ENCODE measurements around the gene GIPC2. TPM values are rescaled to one million over a fixed set of nuclear protein-coding genes. Genes with fewer than 3 reads are reported as not detected.

GIPC2 gene
- total RNA-seq, 1 donor from 2014 or later: 2.5 TPM

GRCh38 chr1:78052685-78053405, 7.1 kb downstream of the GIPC2 start:
- no peaks in the 10 kb centered on the region for H3K36me3 ChIP-seq
- DNase-seq: no peak
- intact Hi-C loops (cut with micrococcal nuclease): no loop called here
- no peak overlapping the region for H3K4me3 ChIP-seq
- no peaks in the 10 kb centered on the region for H3K27me3 ChIP-seq (ENCODE audit: low read depth)
- TF ChIP-seq CTCF (IDR thresholded peaks at IDR 0.05; ENCODE audit: borderline replicate concordance): no peak
- H3K9me3 ChIP-seq (replicated peaks): no peaks in the 10 kb centered on the region
- H3K4me1 ChIP-seq: peaks cover 52% of the 10 kb centered on the region
- H3K27ac ChIP-seq (replicated peaks): peak overlapping the region; percentile 62

DNA sequence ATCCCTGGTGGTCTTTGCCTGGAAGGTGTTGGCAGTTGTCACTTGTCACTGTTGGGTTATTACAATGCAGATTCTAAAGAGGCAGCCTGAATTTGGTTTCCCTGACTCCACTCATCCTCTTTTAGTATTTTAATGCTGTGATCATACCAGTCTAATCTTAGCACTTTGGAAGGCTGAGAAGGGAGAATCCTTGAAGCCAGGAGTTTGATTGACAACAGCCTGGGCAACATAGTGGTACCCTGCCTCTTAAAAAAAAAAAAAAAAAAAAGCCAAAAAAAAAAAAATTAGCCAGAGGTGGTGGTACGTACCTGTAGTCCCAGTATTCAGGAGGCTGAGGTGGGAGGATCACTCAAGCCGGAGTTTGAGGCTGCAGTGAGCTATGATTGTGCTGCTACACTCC, 7.7 kb downstream of the GIPC2 start:
- no peak for DNase-seq
- Histone ChIP-seq H3K27ac (replicated peaks) (peak overlapping the region; percentile 62), H3K9me3 (replicated peaks) (no peaks in the 10 kb centered on the region), H3K27me3 (ENCODE audit: low read depth) (no peaks in the 10 kb centered on the region), H3K4me3 (no peak overlapping the region), H3K4me1 (peaks cover 45% of the 10 kb centered on the region), H3K36me3 (no peaks in the 10 kb centered on the region)
- no peak for TF ChIP-seq CTCF (IDR thresholded peaks at IDR 0.05; ENCODE audit: borderline replicate concordance)
- intact Hi-C loops (cut with micrococcal nuclease): no loop called here

GRCh38 chr1:78054559-78054958, 8.8 kb downstream of the GIPC2 start:
- DNase-seq: no peak
- intact Hi-C loops (cut with micrococcal nuclease): no loop called here
- no peak for TF ChIP-seq CTCF (IDR thresholded peaks at IDR 0.05; ENCODE audit: borderline replicate concordance)
- no peak overlapping the region for H3K4me3 ChIP-seq
- H3K4me1 ChIP-seq: peaks cover 35% of the 10 kb centered on the region
- no peak overlapping the region for H3K27ac ChIP-seq (replicated peaks)
- no peaks in the 10 kb centered on the region for H3K27me3 ChIP-seq (ENCODE audit: low read depth)
- no peaks in the 10 kb centered on the region for H3K36me3 ChIP-seq
- H3K9me3 ChIP-seq (replicated peaks): no peaks in the 10 kb centered on the region

DNA sequence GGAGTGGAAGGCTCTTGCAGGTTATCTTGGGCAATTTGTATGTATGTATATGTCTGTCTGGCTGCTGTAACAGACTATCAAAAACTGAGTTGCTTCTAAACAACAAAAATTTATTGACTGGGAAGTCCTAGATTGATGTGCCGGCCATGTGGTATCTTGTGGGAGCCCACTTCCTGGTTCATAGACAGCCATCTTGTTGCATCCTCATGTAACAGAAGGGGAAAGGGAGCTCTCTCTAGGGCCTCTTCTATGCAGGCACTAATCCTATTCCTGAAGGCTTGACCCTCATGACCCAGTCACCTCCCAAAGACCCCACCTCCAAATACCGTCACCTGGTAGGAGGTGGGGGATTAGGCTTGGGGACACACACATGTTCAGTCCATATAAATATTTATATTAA, 9.2 kb downstream of the GIPC2 start:
- no peak for DNase-seq
- Histone ChIP-seq H3K9me3 (replicated peaks) (no peaks in the 10 kb centered on the region), H3K27ac (replicated peaks) (no peak overlapping the region), H3K4me3 (no peak overlapping the region), H3K4me1 (peaks cover 33% of the 10 kb centered on the region), H3K27me3 (ENCODE audit: low read depth) (no peaks in the 10 kb centered on the region), H3K36me3 (no peaks in the 10 kb centered on the region)
- TF ChIP-seq CTCF (IDR thresholded peaks at IDR 0.05; ENCODE audit: borderline replicate concordance): no peak
- intact Hi-C loops (cut with micrococcal nuclease): no loop called here

GRCh38 chr1:78055565-78056132, 9.9 kb downstream of the GIPC2 start:
- H3K4me3 ChIP-seq: peak overlapping the region; percentile 17

More at GRCh38 chr1:78055565-78056132, 9.9 kb downstream of the GIPC2 start:
- Histone ChIP-seq H3K27ac (replicated peaks) (peak overlapping the region; percentile 56), H3K4me1 (peaks cover 33% of the 10 kb centered on the region), H3K36me3 (no peaks in the 10 kb centered on the region), H3K27me3 (ENCODE audit: low read depth) (no peaks in the 10 kb centered on the region), H3K9me3 (replicated peaks) (no peaks in the 10 kb centered on the region)
- TF ChIP-seq CTCF (IDR thresholded peaks at IDR 0.05; ENCODE audit: borderline replicate concordance): no peak
- intact Hi-C loops (cut with micrococcal nuclease): no loop called here
- no peak for DNase-seq
